IMR-90 (cell line): ENCODE measurements around the gene DBNL.

ENCODE experiments used
- POLR2A ChIP-seq: IDR thresholded peaks from 2 replicates; pipeline ENCODE4 v1.6.1; 2012; ENCODE audit warnings: mild to moderate bottlenecking, low read depth, low read length
- TF ChIP-seq, protein P1 (sequence below): conservative IDR thresholded peaks from 2 replicates; pipeline ENCODE4 v1.5.1; 2012; ENCODE audit warnings: mild to moderate bottlenecking, low read depth, low read length, improper control_type of control experiment

DNA sequence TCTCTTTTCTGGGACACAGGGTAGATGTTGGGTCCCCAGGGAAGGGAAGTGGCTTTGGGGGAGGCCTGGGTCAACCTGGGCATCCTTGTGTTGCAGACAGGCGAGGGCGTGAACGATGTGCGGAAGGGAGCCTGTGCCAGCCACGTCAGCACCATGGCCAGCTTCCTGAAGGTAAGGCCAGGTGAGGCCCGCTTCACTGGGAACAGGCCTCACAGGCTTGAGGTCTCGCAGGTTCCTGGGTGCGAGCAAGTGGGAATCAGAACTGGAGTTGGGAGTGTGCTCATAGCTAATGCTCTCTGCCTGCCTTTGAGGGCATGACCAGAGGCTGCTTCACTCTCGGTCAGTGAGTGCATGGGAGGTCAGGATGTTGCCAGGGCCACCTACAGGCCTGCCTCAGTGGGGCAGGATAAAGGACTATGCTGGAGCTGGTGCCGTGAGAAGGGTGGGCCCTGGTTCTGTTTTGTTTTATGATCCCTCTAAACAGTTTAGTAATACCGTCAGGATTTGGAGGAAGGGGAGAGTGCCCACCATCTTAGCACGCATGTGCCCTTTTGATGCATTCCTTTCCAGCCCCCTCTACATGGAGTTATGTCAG is 8.4 kb downstream of the DBNL start:
- TF ChIP-seq, protein P1, sequence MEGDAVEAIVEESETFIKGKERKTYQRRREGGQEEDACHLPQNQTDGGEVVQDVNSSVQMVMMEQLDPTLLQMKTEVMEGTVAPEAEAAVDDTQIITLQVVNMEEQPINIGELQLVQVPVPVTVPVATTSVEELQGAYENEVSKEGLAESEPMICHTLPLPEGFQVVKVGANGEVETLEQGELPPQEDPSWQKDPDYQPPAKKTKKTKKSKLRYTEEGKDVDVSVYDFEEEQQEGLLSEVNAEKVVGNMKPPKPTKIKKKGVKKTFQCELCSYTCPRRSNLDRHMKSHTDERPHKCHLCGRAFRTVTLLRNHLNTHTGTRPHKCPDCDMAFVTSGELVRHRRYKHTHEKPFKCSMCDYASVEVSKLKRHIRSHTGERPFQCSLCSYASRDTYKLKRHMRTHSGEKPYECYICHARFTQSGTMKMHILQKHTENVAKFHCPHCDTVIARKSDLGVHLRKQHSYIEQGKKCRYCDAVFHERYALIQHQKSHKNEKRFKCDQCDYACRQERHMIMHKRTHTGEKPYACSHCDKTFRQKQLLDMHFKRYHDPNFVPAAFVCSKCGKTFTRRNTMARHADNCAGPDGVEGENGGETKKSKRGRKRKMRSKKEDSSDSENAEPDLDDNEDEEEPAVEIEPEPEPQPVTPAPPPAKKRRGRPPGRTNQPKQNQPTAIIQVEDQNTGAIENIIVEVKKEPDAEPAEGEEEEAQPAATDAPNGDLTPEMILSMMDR, result no peak
- TF ChIP-seq POLR2A, result no peak
